Left ventricle myocardium inferior (tissue), 1 donor: ENCODE measurements around the gene PATJ. TPM values are rescaled to one million over a fixed set of nuclear protein-coding genes. Genes with fewer than 3 reads are reported as not detected.
"Not testable (repeated sequence)": the region's sequence is repeated elsewhere in the genome, so short reads cannot be mapped to it uniquely, and the experiment has no call there.

Experiments used
- DNase-seq: peaks from one replicate; pipeline ENCODE4 v3.0.0-alpha.2; 2020
- H3K27ac ChIP-seq: fragments of 200-600 bp; replicated peaks from 2 replicates; pipeline ENCODE4 v1.8.0; 2021
- H3K27me3 ChIP-seq: fragments of 200-600 bp; 2 replicates; pipeline ENCODE4 v1.8.0; 2021; ENCODE audit warnings: low read depth
- H3K36me3 ChIP-seq: fragments of 200-600 bp; 2 replicates; pipeline ENCODE4 v1.8.0; 2021
- H3K4me1 ChIP-seq: fragments of 200-600 bp; 2 replicates; pipeline ENCODE4 v1.8.0; 2021
- H3K4me3 ChIP-seq: fragments of 200-600 bp; 2 replicates; pipeline ENCODE4 v1.8.0; 2021; ENCODE audit warnings: mild to moderate bottlenecking, moderate library complexity
- H3K9me3 ChIP-seq: fragments of 200-600 bp; replicated peaks from 2 replicates; pipeline ENCODE4 v1.8.0; 2021
- CTCF ChIP-seq: fragments of 200-600 bp; IDR thresholded peaks from 2 replicates; pipeline ENCODE4 v1.8.0; 2021; ENCODE audit warnings: antibody characterized with exemption, mild to moderate bottlenecking, borderline replicate concordance
- intact Hi-C: fragments of 100-400 bp; cut with micrococcal nuclease; formaldehyde crosslinking; loops from one replicate; pipeline ENCODE4 v1.11.0; 2022
- total RNA-seq: library from RNA; stranded (reverse); fragmentation: NEBNext Ultra II Directional; extraction: Animal tissue kit (Norgen Biotek cat#: 25700); gene quantifications from one replicate; pipeline ENCODE4 v1.2.1, GENCODE V29; 2021
- donor health status: DM: no; HTN: yes; CAD: no; lungs with severe emphysema.

PATJ gene
- total RNA-seq, 1 donor from 2014 or later: 166 TPM

- DNase-seq: no peak
- Histone ChIP-seq H3K27ac (no peak overlapping the region), H3K4me1 (peaks cover 26% of the 10 kb centered on the region), H3K27me3 (no peaks in the 10 kb centered on the region), H3K4me3 (no peak overlapping the region), H3K36me3 (no peaks in the 10 kb centered on the region), H3K9me3 (no peaks in the 10 kb centered on the region)
- intact Hi-C loops: no loop called here
- TF ChIP-seq CTCF: no peak
These were observed 97.4 kb downstream of the PATJ start for GRCh38 chr1:61839679-61840078.

- no peak overlapping the region for H3K4me3 ChIP-seq
- intact Hi-C loops: no loop called here
- no peak for DNase-seq
- no peak overlapping the region for H3K27ac ChIP-seq
- no peak for TF ChIP-seq CTCF
- no peaks in the 10 kb centered on the region for H3K9me3 ChIP-seq
- peaks cover 17% of the 10 kb centered on the region for H3K4me1 ChIP-seq
- H3K36me3 ChIP-seq: no peaks in the 10 kb centered on the region
- no peaks in the 10 kb centered on the region for H3K27me3 ChIP-seq
These were observed 99.8 kb downstream of the PATJ start for GRCh38 chr1:61842036-61842435.

- TF ChIP-seq CTCF: peak; percentile 23
- Histone ChIP-seq H3K9me3 (no peaks in the 10 kb centered on the region), H3K27me3 (no peaks in the 10 kb centered on the region), H3K36me3 (no peaks in the 10 kb centered on the region), H3K27ac (no peak overlapping the region), H3K4me1 (peaks cover 17% of the 10 kb centered on the region), H3K4me3 (no peak overlapping the region)
- intact Hi-C loops: no loop called here
- no peak for DNase-seq
These were observed 100.7 kb downstream of the PATJ start for GRCh38 chr1:61842863-61843514.

GRCh38 chr1:61844006-61844405 lies 101.7 kb downstream of the PATJ start:
- intact Hi-C loops: no loop called here
- no peaks in the 10 kb centered on the region for H3K36me3 ChIP-seq
- H3K27me3 ChIP-seq: no peaks in the 10 kb centered on the region
- H3K27ac ChIP-seq: no peak overlapping the region
- no peaks in the 10 kb centered on the region for H3K9me3 ChIP-seq
- TF ChIP-seq CTCF: no peak
- no peak for DNase-seq
- H3K4me3 ChIP-seq: no peak overlapping the region
- H3K4me1 ChIP-seq: peaks cover 15% of the 10 kb centered on the region

GRCh38 chr1:61844664-61845063 lies 102.4 kb downstream of the PATJ start:
- H3K4me1 ChIP-seq, H3K9me3 ChIP-seq, intact Hi-C loops: not testable (repeated sequence)

GRCh38 chr1:61851235-61851634 lies 109.0 kb downstream of the PATJ start:
- Histone ChIP-seq H3K27me3 (no peaks in the 10 kb centered on the region), H3K4me1 (no peaks in the 10 kb centered on the region), H3K36me3 (no peaks in the 10 kb centered on the region), H3K4me3 (no peak overlapping the region), H3K9me3 (no peaks in the 10 kb centered on the region), H3K27ac (no peak overlapping the region)
- no peak for DNase-seq
- intact Hi-C loops: no loop called here
- TF ChIP-seq CTCF: no peak

More at GRCh38 chr1:61844664-61845063, 102.4 kb downstream of the PATJ start:
- not testable (repeated sequence) for H3K4me3 ChIP-seq, H3K36me3 ChIP-seq, DNase-seq, H3K27me3 ChIP-seq, H3K27ac ChIP-seq
